HUES64 (cell line): ENCODE data around the gene KAZN.

Experiments
- H3K27ac ChIP-seq: 2 replicates; pipeline ENCODE4 v1.7.0; 2013; ENCODE audit warnings: low read depth, low read length, inconsistent platforms
- H3K27me3 ChIP-seq: 2 replicates; pipeline ENCODE4 v1.6.1; 2013; ENCODE audit warnings: mild to moderate bottlenecking, low read length; ENCODE audit not compliant: insufficient read depth
- H3K36me3 ChIP-seq: 2 replicates; pipeline ENCODE4 v1.6.1; 2013; ENCODE audit warnings: mild to moderate bottlenecking, low read length; ENCODE audit not compliant: insufficient read depth
- H3K4me1 ChIP-seq: 2 replicates; pipeline ENCODE4 v1.6.1; 2013; ENCODE audit warnings: mild to moderate bottlenecking, low read length, moderate library complexity; ENCODE audit not compliant: insufficient read depth
- H3K4me3 ChIP-seq: 2 replicates; pipeline ENCODE4 v1.5.1; 2013; ENCODE audit warnings: mild to moderate bottlenecking, low read length, moderate library complexity
- H3K9ac ChIP-seq: 2 replicates; pipeline ENCODE4 v1.6.1; 2013; ENCODE audit warnings: mild to moderate bottlenecking, low read depth, low read length
- H3K9me3 ChIP-seq: 2 replicates; pipeline ENCODE4 v1.6.1; 2013; ENCODE audit warnings: low read depth, low read length; ENCODE audit not compliant: insufficient read depth
- WGBS: fragments of 150-250, 120-280 bp; methylation state at CpG from one replicate; pipeline ENCODE4 v1.1.7; 2013; ENCODE audit warnings: missing lambda C conversion rate; 5-methylcytosine and 5-hydroxymethylcytosine counted together

The KAZN gene

GRCh38 chr1:15159166-15159555, 560.7 kb downstream of the KAZN start:
- H3K4me3 ChIP-seq: no peak overlapping the region
- H3K4me1 ChIP-seq: peaks cover 16% of the 10 kb centered on the region; the same call in 1 of the 2 replicates
- peaks cover 10% of the 10 kb centered on the region for H3K27me3 ChIP-seq
- no peaks in the 10 kb centered on the region for H3K9me3 ChIP-seq
- no peak overlapping the region for H3K9ac ChIP-seq
- WGBS: 88% methylated on average over 7 of the region's 7 CpGs
- no peaks in the 10 kb centered on the region for H3K36me3 ChIP-seq
- H3K27ac ChIP-seq: no peak overlapping the region

GRCh38 chr1:15160626-15161025, 562.1 kb downstream of the KAZN start:
- Histone ChIP-seq H3K9ac (no peak overlapping the region), H3K4me3 (no peak overlapping the region), H3K36me3 (no peaks in the 10 kb centered on the region), H3K27ac (no peak overlapping the region), H3K27me3 (no peaks in the 10 kb centered on the region), H3K4me1 (peaks cover 16% of the 10 kb centered on the region; the same call in 1 of the 2 replicates), H3K9me3 (no peaks in the 10 kb centered on the region)
- 62% methylated on average over 8 of the region's 8 CpGs for WGBS

- WGBS: 60% methylated on average over 1 of the region's 3 CpGs
- H3K9me3 ChIP-seq: no peaks in the 10 kb centered on the region
- peaks cover 2% of the 10 kb centered on the region; the same call in 1 of the 2 replicates for H3K4me1 ChIP-seq
- H3K36me3 ChIP-seq: no peaks in the 10 kb centered on the region
- H3K27ac ChIP-seq: no peak overlapping the region
- no peak overlapping the region for H3K9ac ChIP-seq
- H3K4me3 ChIP-seq: no peak overlapping the region
- H3K27me3 ChIP-seq: no peaks in the 10 kb centered on the region
These were observed 568.9 kb downstream of the KAZN start for GRCh38 chr1:15167386-15167785.
